Hippocampal formation (tissue), 2 donors: ENCODE data around the gene ARHGAP40.

Experiments used
- DNase-seq, 2 donors: peaks; one replicate each; lab custom pipeline; 2025; lab: John Stamatoyannopoulos, UW

ARHGAP40 gene

DNA sequence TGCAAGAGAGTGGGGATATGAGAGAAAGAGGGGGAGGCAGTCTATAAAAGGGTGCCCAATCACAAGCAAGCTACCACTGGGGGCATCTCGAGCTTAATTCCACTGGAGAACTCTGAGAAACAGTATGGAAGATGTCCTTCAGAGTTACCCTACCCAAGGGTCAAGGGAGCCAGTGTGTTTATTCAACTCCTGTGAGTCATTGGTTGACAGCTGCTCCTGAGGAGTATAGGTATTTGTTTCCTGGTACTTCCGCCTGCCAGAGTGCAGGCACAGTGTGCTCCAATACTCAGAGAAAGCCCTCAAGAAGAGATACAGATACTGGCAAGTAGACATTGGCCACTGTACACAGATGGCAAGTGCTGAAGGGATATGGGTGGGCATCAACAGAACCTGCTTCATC, 49.5 kb downstream of the ARHGAP40 start:
- DNase-seq: no peak

DNA sequence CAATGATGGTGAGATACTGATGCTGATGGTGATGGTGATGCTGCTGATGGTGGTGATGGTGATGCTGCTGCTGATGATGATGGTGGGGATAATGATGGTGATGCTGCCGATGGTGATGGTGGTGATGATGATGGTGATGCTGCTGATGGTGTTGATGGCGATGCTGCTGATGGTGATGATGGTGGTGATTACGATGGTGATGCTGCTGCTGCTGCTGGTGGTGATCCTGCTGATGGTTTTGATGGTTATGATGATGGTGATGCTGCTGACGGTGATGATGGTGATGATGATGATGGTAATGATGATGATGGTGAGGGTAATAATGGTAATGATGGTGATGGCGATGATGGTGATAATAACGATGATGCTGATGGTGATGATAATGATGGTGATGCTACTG, 50.0 kb downstream of the ARHGAP40 start:
- DNase-seq: no peak

DNA sequence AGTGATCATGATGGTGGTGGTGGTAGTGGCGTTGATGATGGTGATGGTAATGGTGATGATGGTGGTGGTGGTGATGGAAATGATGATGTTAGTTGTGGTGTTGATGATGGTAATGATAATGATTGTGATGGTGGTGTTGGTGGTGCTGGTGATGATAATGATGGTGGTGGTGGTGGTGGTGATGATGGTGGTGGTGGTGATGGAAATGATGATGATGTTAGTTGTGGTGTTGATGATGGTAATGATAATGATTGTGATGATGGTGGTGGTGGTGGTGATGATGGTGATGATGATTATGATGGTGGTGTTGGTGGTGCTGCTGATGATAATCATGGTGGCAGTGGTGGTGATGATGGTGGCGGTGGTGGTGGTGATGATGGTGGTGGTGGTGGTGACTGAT, 51.4 kb downstream of the ARHGAP40 start:
- DNase-seq: no peak

DNA sequence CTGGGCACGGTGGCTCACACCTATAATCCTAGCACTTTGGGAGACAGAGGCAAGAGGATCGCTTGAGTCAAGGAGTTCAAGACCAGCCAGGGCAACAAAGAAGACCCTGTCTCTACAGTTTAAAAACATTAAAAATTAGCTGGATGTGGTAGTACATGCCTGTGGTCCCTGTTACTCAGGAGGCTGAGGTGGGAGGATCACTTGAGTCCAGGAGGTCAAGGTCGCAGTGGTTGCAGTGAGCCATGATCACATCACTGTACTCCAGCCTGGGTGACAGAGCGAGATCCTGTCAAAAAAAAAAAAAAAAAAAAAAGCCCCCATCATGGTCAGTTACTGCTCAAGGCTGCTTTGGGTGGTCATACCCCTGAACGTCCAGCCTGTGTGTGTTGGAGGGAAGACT, 55.8 kb downstream of the ARHGAP40 start:
- no peak for DNase-seq

DNA sequence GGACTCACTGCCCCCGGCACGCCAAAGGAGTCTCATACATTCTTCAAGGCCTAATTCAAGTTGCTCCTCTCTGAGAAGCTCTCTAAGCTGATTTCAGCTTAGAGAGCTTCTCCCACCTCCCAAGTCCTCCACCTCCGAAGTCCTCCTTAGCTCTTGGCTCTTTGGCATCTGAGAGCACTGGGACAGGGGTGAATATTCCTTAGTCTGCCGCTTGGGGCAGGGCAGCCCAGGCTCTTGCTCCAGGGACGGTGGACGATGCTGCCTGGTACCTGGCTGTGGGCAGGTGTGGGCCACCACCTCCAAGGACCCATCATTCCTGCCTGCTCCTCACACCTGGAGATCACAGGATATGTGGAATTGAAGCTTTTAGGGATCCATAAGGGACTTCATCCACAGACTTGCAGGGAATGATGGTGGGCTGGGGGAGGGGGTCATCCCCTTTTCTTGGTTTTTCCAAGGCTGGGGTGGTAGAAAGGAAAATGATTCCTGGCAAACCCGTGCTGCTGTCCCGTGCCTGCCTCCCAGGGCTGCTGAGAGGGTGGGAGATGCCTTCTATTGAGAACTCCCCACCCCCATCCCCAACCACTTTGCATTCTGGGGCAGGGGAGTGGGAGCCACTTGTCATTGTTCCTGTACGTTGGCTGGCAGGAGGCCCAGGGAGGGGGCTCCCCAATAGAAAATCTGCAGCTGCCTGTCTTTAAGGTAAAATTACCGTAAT, 57.4 kb downstream of the ARHGAP40 start:
- DNase-seq: peak in 1 of 2 donors; percentile 17

DNA sequence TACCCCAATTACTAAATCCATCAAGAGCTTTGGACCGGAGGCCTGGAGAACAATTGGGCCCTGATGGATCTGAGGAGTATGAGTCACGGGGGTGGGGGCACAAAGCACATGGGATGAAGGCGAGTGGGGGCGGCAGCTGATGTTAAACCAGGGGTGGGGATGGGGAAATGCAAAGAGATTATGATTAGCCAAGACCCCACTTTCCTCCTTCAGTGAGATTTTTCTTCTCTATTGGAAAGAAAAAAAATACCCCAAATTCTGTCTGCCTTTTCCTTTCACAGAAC, 57.9 kb downstream of the ARHGAP40 start:
- DNase-seq: no peak

DNA sequence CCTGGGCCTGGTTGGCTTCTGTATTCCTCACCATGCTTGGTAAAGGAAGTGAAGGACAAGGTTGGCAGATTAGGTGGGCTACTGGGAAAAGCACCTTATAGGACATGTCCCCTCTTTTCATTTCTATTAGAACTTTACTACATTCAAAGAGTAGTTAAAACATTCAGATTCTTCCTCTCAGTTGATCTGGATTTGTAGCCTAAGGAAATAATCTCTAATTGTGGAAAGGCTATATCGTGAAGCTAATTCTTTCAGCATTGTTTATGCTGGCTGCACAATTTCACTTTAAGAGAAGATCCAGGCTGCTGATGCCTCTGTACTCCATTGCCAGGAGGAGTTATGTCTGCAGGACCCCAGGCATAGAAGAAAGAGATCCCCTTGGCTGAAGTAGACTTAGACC, 58.8 kb downstream of the ARHGAP40 start:
- no peak for DNase-seq

DNA sequence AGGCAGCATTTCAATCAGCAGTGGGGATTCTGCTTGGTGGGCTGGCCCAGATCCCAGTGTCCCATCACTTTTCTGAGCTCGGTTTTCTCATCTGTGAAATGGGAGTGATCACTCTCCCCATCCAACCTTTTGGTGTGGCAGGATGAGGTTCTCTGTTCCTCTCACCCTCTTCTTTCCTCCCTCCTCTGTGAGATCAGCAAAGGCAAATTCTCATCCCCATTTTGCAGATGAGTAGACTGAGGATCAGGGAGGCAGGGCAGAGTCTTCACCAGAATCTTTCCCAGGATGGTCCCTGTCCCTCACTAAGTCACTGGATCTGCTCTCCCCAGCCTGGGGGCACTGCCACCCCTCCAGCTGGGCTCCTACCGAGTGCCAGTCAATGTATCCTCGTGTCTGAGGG, 62.1 kb downstream of the ARHGAP40 start:
- DNase-seq: no peak

DNA sequence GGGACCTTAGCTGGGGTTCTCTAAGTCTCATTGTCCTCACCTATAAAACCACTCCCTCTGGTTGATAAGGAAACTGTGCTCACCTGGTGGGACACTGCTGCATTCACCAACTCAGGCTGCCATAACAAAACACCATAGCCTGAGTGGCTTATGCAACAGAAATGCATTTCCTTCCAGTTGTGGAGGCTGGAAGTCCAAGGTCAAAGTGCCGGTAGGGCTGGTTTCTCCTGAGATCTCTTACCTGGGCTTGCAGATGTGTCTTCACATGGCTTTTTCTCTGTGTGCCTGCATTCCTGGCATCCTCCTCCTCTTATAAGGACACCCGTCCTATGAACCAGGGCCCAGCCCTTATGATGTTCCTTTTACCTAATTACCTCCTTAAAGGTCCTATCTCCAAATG, 62.7 kb downstream of the ARHGAP40 start:
- no peak for DNase-seq

DNA sequence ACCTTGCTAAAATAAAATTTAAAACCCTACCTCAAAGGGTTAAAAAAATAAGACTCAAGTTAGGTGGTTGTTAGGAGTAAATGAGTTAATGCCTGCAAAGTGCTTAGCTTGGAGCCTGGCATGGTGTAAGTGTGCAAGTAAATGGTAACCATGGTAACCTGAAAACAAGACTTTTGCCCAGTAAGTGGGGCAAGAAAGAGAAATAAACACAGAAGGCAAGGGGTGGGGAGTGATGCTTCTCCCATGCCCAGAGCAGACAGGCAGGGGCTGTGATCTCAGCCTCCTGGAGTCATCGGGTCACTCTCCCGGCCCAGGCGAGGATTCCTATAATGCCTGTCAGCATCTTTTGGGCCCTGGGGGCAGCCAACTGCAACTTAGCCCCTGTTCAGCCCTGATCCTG, 63.5 kb downstream of the ARHGAP40 start:
- peak in 1 of 2 donors; percentile 18 for DNase-seq

DNA sequence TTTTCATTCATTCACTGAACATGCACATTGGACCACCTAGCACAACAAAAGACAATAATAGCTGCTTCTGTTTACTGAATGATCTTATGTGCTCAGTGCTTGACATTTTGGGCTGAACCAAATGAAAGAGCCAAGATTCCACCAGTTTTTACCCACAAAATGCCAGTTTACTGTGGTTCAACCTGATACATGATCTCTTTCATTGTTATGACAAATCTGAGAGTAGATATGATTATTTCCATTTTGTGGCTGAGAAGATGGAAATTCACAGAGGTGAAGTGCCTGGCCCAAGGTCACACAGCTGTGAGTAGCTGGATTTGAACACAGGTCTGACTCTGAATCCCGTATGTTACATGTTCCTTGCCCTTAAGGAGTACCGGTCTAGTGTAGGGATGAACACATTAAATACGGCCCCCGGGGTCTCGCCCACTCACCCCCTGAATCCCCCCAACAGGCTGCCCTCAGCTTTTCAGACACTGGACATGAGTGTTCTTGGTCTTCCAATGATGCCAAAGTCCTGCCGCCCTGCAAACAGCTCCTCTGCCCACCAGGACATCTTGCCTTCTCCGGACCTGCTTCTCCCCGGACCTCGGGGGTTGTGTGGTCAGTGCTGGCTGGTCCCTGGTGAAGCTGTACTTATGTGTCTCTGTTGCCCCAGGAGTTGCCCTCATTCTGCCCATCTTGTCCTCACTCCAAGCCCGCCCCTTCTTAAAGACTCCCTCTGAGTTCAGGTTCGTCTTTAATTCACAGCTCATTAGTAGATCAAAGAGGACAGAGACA, 64.1 kb downstream of the ARHGAP40 start:
- DNase-seq: no peak

DNA sequence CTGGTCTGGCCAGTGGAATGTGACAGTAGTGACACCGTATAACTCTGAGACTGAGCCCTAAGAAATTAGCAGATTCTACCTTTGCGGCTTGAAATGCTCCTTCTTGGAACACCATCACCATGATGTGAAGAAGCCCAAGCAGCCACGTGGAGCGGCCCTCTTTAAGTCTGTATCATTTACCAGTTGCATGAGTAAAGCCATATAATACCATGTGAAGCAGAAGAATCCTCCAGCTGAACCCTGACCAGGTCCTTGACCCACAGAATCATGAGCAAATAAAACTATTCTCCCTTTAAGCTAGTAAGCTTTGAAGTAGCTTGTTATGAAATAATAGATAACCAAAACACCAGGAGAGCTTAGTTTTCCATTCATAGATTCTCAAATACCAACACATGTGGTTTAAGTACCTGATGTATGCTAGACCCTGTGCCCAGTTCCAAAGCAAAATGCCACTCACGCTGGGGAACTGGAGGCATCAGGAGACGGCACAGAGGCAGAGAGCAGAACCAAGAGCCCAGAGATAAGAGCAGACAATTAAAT, 65.9 kb downstream of the ARHGAP40 start:
- DNase-seq: no peak

DNA sequence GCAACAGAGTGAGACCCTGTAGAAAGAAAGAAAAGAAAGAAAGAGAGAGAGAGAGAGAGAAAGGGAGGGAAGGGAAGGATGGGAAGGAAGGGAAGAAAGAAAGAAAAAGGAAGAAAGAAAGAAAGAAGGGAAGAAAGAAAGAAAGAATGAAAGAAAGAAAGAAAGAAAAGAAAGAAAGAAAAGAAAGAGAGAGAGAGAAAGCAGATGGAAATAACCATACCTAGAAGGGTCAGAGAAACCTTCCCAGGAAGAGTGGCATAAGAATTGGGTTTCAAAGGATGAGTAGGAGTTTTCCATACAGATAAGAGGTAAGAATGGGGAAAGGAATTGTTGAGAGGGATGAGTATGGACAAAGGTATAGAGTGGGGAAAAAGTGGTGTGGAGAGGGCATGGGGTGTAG, 68.1 kb downstream of the ARHGAP40 start:
- no peak for DNase-seq

DNA sequence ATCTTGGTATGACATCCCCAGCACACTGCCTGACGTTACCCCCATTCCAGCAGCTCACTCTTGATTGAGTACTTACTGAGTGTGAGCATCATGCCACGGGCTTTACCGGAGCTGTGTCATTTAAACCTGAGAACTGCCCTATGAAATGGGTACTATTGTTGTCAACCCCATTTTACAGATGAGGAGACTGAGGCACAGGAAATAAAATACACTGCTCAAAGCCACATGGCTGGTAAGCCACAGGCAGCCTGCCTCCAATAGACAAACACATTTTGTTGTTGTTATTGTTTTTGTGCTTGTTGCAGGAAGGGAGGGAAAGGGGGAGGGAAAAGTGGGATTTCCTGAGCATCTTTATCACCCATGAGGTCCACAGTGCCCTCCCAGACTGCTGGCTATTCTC, 69.2 kb downstream of the ARHGAP40 start:
- DNase-seq: no peak

DNA sequence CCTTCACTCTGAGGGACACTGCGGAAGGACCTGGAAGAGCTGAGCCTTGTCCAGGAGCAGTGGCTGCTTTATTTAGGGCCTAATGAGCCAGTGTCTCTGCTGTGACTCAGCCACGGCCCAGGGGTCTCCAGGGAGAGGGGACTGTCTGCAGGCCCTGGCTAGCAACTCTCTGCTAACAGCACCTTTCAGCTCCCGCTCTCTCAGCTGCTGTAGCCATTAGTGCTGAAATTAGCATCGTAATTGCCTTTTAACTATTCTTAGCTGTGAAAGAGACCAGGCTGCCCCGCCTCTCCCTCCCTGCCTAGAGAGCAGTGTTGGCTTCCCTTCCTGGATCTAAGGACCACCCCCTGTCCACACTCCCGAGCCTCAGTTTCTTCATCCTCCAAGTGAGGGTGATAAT, 69.6 kb downstream of the ARHGAP40 start:
- no peak for DNase-seq

DNA sequence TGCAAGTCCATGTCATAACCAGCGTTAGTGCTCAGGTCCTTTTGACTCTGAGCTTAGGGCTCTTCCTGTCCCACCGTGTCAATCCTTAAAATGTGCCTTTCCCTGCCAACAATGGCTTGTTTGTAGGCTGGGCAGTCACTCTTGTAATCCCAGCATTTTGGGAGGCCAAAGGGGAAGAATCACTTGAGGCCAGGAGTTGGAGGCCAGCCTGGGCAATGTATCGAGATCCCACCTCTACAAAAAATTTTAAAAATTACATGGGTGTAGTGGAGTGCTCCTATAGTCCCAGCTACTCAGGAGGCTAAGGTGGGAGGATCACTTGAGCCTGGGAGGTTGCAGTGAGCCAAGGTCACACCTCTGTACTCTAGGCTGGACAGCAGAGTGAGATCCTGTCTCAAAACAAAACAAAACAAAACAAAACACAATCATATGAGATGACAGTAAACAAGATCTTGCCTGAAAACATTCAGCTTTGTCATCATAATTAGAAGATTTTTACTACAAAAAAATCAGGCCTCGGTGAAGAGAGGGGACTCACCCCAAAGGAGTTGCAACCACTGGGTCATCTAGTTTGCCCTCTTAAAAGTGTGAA, 70.2 kb downstream of the ARHGAP40 start:
- no peak for DNase-seq

DNA sequence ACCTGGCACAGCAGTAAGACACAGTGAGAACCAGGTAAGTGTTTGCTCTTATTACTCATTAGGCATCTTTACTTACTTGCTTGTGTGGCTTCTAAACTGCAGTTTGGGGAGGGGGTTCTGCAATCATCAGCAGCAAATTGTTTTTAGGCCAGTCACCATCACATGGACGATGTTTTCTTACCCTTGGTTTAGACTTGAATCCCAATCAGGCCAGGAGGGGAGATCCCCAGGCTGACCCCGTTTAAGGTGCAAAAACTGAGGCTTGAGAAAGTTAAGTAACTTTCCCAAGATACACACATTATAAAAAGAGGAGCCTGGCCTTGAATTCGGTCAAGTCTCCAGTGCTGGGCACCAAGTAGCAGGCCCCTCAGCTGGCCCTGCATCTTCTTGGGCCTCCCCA, 70.9 kb downstream of the ARHGAP40 start:
- no peak for DNase-seq

DNA sequence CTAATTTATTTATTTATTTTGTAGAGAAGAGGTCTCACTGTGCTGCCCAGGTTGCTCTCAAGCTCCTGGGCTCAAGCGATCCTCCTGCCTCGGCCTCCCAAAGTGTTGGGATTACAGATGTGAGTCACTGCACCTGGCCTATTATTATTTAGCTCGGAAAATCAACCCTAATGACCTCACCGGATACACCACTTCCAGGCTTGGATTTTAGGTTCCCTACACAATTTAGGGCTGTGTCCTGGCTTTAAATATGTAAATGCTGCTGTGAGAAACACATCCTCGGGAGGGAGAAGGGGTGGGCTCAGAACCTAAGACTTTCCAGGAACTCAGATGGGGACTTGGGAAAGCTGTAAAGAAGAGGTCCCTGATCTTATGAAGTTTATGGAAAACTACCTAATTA, 71.7 kb downstream of the ARHGAP40 start:
- no peak for DNase-seq

DNA sequence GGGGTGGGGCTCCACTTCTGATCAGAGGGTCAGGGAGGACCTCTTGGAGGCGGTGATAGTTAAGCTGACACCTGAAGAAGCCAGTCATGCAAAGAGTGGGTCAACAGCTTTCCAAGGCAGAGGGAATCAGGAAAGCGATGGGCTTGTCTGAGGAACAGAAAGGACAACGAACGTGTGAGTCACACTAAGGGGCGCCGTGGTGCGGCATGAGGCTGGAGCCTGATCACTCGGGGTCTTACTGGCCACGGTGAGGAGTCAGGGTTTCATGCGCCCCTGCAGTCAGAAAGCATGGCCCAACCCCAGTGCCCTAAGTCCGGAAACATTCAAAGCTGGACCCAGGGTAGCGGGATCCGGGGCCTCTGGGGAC, 72.1 kb downstream of the ARHGAP40 start:
- DNase-seq: no peak

DNA sequence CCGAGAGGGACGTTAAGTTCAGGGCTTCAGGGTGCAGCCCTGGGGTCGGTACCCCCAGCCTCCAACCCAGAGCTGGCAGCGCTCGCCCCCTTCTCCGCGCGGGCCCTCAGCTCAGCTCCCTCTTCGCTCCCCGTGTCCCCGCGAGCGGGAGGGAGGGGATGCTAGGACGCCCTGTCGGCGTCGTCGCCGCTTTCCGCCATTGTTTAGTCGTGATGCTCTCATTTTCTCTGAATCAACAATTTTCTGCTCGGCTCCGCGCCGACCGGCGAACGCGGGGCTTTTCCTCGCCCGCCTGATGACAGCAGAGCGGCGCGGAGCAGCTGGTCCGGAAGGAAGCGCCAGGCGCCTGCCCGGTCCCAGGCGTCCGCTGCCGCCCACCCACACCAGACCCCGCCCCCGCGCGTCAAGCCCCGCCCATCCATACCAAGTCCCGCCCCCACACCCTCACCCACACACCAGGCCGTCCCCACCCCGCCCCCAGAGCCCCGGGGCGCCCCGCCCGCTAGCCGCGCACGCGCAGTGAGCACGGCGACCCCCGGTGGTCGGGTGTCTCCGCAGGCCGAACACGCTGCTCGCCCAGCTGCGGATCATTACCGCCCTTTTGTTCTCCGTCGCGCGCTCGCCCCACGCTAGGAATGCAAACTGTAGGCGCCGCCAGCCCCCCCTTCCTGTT, 72.6 kb downstream of the ARHGAP40 start:
- DNase-seq: peak; percentile 17 to 76

DNA sequence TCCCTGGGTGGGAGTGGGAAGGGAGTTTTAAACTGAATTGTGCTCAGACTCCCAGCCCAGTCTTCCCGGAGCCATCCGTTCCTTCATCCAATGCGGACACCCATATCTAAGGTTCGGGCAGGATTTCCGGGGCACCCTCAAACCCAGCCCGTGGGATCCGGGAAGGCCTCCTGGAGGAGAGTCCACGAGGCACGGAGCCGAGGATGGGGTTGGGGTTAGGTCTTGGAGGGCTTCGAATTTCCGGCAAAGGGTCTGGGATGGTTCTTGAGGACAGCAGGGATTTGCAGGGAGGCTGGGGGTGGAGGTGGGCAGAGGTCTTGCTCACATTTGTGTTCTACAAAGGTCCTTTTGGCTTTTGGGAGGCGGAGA, 73.1 kb downstream of the ARHGAP40 start:
- no peak for DNase-seq

DNA sequence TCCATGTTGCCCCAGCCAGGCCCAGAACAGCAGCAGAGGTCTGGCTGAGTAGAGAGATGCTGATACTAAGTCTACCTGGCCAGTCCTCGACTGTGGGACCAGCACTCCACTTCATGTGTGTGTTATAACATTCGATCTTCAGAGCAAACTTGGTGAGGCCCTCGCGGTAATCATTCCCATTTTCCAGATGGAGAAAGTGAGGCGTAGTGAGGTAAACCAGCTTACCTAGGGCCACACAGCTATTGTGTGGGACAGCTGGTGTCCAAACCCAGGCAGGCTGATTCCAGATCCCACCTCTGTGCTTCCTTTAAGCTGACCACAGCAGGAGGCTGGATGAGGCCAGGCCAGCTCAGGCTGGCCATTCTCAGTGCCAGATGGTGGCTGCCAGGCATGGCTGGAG, 75.0 kb downstream of the ARHGAP40 start:
- DNase-seq: no peak
